ENCODE results near the gene HASPIN. TPM values are rescaled to one million over a fixed set of nuclear protein-coding genes. Genes with fewer than 3 reads are reported as not detected.
A peak's percentile ranks its signal among the peaks of the same experiment; 100 is the strongest.

Gene HASPIN
- total RNA-seq, 2 donors from 2014 or later, result 14.7 to 24.6 TPM

- Histone ChIP-seq H3K4me1 (ENCODE audit: control insufficient read depth, insufficient read depth, low read length) (no peaks in the 10 kb centered on the region), H3K9ac (ENCODE audit: extremely low read depth, low read length, poor library complexity, severe bottlenecking) (no peak overlapping the region)
- 87% methylated on average over 9 to 14 of the region's 14 CpGs for whole genome bisulfite sequencing, 2 experiments (ENCODE audit: insufficient coverage in 1 of 2, insufficient read length in 1 of 2)
Observed at GRCh38 chr17:3740611-3741073, 16.9 kb downstream of the HASPIN start.

DNA sequence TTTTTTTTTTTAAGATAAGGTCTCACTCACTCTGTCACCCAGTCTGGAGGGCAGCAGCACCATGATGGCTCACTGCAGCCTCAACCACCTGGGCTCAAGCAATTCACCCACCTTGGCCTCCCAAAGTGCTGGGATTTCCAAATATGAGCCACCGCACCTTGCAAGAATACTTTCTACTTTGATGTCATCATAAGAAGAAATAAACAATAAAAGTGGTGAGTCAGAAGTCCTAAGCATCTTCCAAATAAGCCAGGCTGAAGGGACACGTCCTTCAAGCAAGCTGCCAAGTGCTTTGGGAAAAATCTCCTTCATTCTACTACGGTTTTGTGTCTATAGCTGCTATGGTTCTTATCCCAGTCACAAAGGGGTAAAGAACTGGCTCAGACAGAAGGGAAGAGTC lies 20.3 kb downstream of the HASPIN start:
- TF ChIP-seq CTCF (conservative IDR thresholded peaks at IDR 0.05), result no peak
- Mint-ChIP-seq H3K4me3 (no peak overlapping the region), H3K36me3 (ENCODE audit: low read depth) (no peaks in the 10 kb centered on the region), H3K4me1 (peaks cover 2% of the 10 kb centered on the region), H3K27ac (no peak overlapping the region), H3K27me3 (ENCODE audit: insufficient read depth) (no peaks in the 10 kb centered on the region), H3K9me3 (no peaks in the 10 kb centered on the region)
- 92 to 100% methylated on average over 3 of the region's 3 CpGs for WGBS, 2 experiments (ENCODE audit: insufficient coverage in 1 of 2, insufficient read length in 1 of 2)
- H3K36me3 ChIP-seq (ENCODE audit: control insufficient read depth, insufficient read depth, low read length), result no peaks in the 10 kb centered on the region
- H3K4me3 ChIP-seq (ENCODE audit: low read length), result no peak overlapping the region
- no peaks in the 10 kb centered on the region for H3K9me3 ChIP-seq (ENCODE audit: control insufficient read depth, low read length)
- DNase-seq, result no peak
- no peaks in the 10 kb centered on the region for H3K27me3 ChIP-seq (ENCODE audit: control insufficient read depth, insufficient read depth, low read length, poor library complexity, severe bottlenecking)
- H3K27ac ChIP-seq (ENCODE audit: low read depth, low read length), result no peak overlapping the region
- no peaks in the 10 kb centered on the region for H3K4me1 ChIP-seq (ENCODE audit: control insufficient read depth, insufficient read depth, low read length)
- no peak overlapping the region for H3K9ac ChIP-seq (ENCODE audit: extremely low read depth, low read length, poor library complexity, severe bottlenecking)

More at GRCh38 chr17:3740611-3741073, 16.9 kb downstream of the HASPIN start:
- peaks cover 6% of the 10 kb centered on the region for H3K27me3 Mint-ChIP-seq (ENCODE audit: insufficient read depth)
- H3K27me3 ChIP-seq (ENCODE audit: control insufficient read depth, insufficient read depth, low read length, poor library complexity, severe bottlenecking), result no peaks in the 10 kb centered on the region
- H3K27ac Mint-ChIP-seq, result no peak overlapping the region
- H3K9me3 ChIP-seq (ENCODE audit: control insufficient read depth, low read length), result no peaks in the 10 kb centered on the region
- no peaks in the 10 kb centered on the region for H3K36me3 ChIP-seq (ENCODE audit: control insufficient read depth, insufficient read depth, low read length)
- TF ChIP-seq CTCF (conservative IDR thresholded peaks at IDR 0.05), result no peak
- peaks cover 9% of the 10 kb centered on the region for H3K4me1 Mint-ChIP-seq
- H3K27ac ChIP-seq (ENCODE audit: low read depth, low read length), result no peak overlapping the region
- H3K9me3 Mint-ChIP-seq, result no peaks in the 10 kb centered on the region
- peak; percentile 70 for DNase-seq
- no peak overlapping the region for H3K4me3 ChIP-seq (ENCODE audit: low read length)
- no peak overlapping the region for H3K4me3 Mint-ChIP-seq
- H3K36me3 Mint-ChIP-seq (ENCODE audit: low read depth), result no peaks in the 10 kb centered on the region

- no peaks in the 10 kb centered on the region for H3K36me3 Mint-ChIP-seq (ENCODE audit: low read depth)
- H3K9me3 ChIP-seq (ENCODE audit: control insufficient read depth, low read length), result no peaks in the 10 kb centered on the region
- no peaks in the 10 kb centered on the region for H3K27me3 ChIP-seq (ENCODE audit: control insufficient read depth, insufficient read depth, low read length, poor library complexity, severe bottlenecking)
- DNase-seq, result no peak
- H3K4me1 Mint-ChIP-seq, result no peaks in the 10 kb centered on the region
- H3K36me3 ChIP-seq (ENCODE audit: control insufficient read depth, insufficient read depth, low read length), result no peaks in the 10 kb centered on the region
- no peaks in the 10 kb centered on the region for H3K4me1 ChIP-seq (ENCODE audit: control insufficient read depth, insufficient read depth, low read length)
- H3K27me3 Mint-ChIP-seq (ENCODE audit: insufficient read depth), result no peaks in the 10 kb centered on the region
- TF ChIP-seq CTCF (conservative IDR thresholded peaks at IDR 0.05), result no peak
- no peaks in the 10 kb centered on the region for H3K9me3 Mint-ChIP-seq
- no peak overlapping the region for H3K4me3 ChIP-seq (ENCODE audit: low read length)
- no peak overlapping the region for H3K9ac ChIP-seq (ENCODE audit: extremely low read depth, low read length, poor library complexity, severe bottlenecking)
- H3K4me3 Mint-ChIP-seq, result no peak overlapping the region
- H3K27ac Mint-ChIP-seq, result no peak overlapping the region
- H3K27ac ChIP-seq (ENCODE audit: low read depth, low read length), result no peak overlapping the region
- 93 to 96% methylated on average over 8 to 10 of the region's 10 CpGs for WGBS, 2 experiments (ENCODE audit: insufficient coverage in 1 of 2, insufficient read length in 1 of 2)
Observed at GRCh38 chr17:3745071-3745470, 21.4 kb downstream of the HASPIN start.

Measured in endodermal cell (in vitro differentiated cells).